IMR-90 (cell line): Measurements from ENCODE around the gene BHLHE23. TPM values are rescaled to one million over a fixed set of nuclear protein-coding genes. Genes with fewer than 3 reads are reported as not detected.

Source experiments
- ATAC-seq: fragments of 200-7000 bp; cut with Tn5 transposase; 2 replicates; pipeline ENCODE4 v1.9.1; 2020; ENCODE audit warnings: low read depth, mild to moderate bottlenecking, moderate library complexity
- BruUV-seq: library from RNA; stranded (reverse); fragments of 400-500 nt; replicated peaks from 2 replicates; lab custom pipeline; 2021; lab: Mats Ljungman, UMichigan
- CTCF ChIA-PET: fragments of 300-600 bp; formaldehyde crosslinking; extraction: SDS; loops from one replicate; lab custom pipeline; 2021; ENCODE audit warnings: antibody characterized with exemption; lab: Yijun Ruan, JAX
- POLR2A ChIA-PET: fragments of 300-600 bp; sonication (Branson Sonifier 250); formaldehyde crosslinking; loops from one replicate; lab custom pipeline; 2022; ENCODE audit warnings: antibody characterized with exemption; ENCODE audit not compliant: unreplicated experiment; lab: Charles Lee
- DNase-seq: peaks from one replicate; pipeline ENCODE4 v3.0.0; 2013
- H2AFZ ChIP-seq: replicated peaks from 2 replicates; pipeline ENCODE3; 2013; ENCODE audit warnings: low read length, mild to moderate bottlenecking; ENCODE audit not compliant: poor library complexity
- H2AK5ac ChIP-seq: 2 replicates; pipeline ENCODE4 v1.6.1; 2013; ENCODE audit warnings: low read depth, low read length, inconsistent platforms
- H2AK9ac ChIP-seq: replicated peaks from 2 replicates; pipeline ENCODE3; 2013; ENCODE audit warnings: mild to moderate bottlenecking, low read depth, low read length, moderate library complexity; ENCODE audit not compliant: poor library complexity
- H2BK120ac ChIP-seq: 2 replicates; pipeline ENCODE4 v1.6.1; 2013; ENCODE audit warnings: low read depth, low read length, inconsistent platforms
- H2BK15ac ChIP-seq: 3 replicates; pipeline ENCODE4 v1.6.1; 2013; ENCODE audit warnings: low read depth, low read length, inconsistent platforms
- H2BK20ac ChIP-seq: 2 replicates; pipeline ENCODE4 v1.6.1; 2013; ENCODE audit warnings: low read depth, mild to moderate bottlenecking, inconsistent platforms, low read length, moderate library complexity
- H2BK5ac ChIP-seq: 2 replicates; pipeline ENCODE4 v1.6.1; 2013; ENCODE audit warnings: mild to moderate bottlenecking, low read depth, low read length, inconsistent platforms; ENCODE audit not compliant: poor library complexity, severe bottlenecking
- H3K14ac ChIP-seq: replicated peaks from 2 replicates; pipeline ENCODE4 v1.6.1; 2013; ENCODE audit warnings: low read depth, low read length, inconsistent platforms
- H3K18ac ChIP-seq: 2 replicates; pipeline ENCODE4 v1.6.1; 2013; ENCODE audit warnings: low read depth, low read length, control low read depth
- H3K23ac ChIP-seq: 2 replicates; pipeline ENCODE4 v1.6.1; 2013; ENCODE audit warnings: low read depth, low read length, inconsistent platforms
- H3K27ac ChIP-seq: 2 replicates; pipeline ENCODE4 v1.5.1; 2013; ENCODE audit warnings: mild to moderate bottlenecking, control low read depth, low read length; ENCODE audit not compliant: insufficient read depth
- H3K27me3 ChIP-seq: 2 replicates; pipeline ENCODE4 v1.6.1; 2013; ENCODE audit warnings: low read length; ENCODE audit not compliant: control insufficient read depth, insufficient read depth
- H3K36me3 ChIP-seq: 2 replicates; pipeline ENCODE4 v1.6.1; 2013; ENCODE audit warnings: low read length, mixed read lengths; ENCODE audit not compliant: control insufficient read depth, insufficient read depth
- H3K4ac ChIP-seq: 2 replicates; pipeline ENCODE4 v1.6.1; 2013; ENCODE audit warnings: low read depth, low read length, inconsistent platforms
- H3K4me1 ChIP-seq: 2 replicates; pipeline ENCODE4 v1.6.1; 2013; ENCODE audit warnings: low read length, mixed read lengths; ENCODE audit not compliant: control insufficient read depth, insufficient read depth
- H3K4me2 ChIP-seq: 2 replicates; pipeline ENCODE4 v1.6.1; 2013; ENCODE audit warnings: low read depth, mild to moderate bottlenecking, control low read depth, low read length, moderate library complexity
- H3K4me3 ChIP-seq: 2 replicates; pipeline ENCODE4 v1.5.1; 2013; ENCODE audit warnings: low read depth, mild to moderate bottlenecking, control low read depth, low read length, moderate library complexity; ENCODE audit not compliant: insufficient read depth
- H3K56ac ChIP-seq: 2 replicates; pipeline ENCODE4 v1.6.1; 2013; ENCODE audit warnings: low read length, inconsistent platforms; ENCODE audit not compliant: insufficient read depth; ENCODE audit errors: extremely low read depth
- H3K79me1 ChIP-seq, 2 experiments: 2 replicates each; pipeline ENCODE4 v1.6.1; 2013; ENCODE audit warnings: low read length in 2 of 2, inconsistent platforms in 1 of 2, low read depth in 1 of 2
- H3K9ac ChIP-seq: 2 replicates; pipeline ENCODE4 v1.6.1; 2013; ENCODE audit warnings: low read depth, low read length, control low read depth
- H3K9me1 ChIP-seq: 2 replicates; pipeline ENCODE4 v1.6.1; 2013; ENCODE audit warnings: low read length, inconsistent platforms; ENCODE audit not compliant: insufficient read depth
- H3K9me3 ChIP-seq: 2 replicates; pipeline ENCODE4 v1.6.1; 2013; ENCODE audit warnings: low read length; ENCODE audit not compliant: control insufficient read depth, insufficient read depth
- H4K20me1 ChIP-seq: 2 replicates; pipeline ENCODE4 v1.6.1; 2013; ENCODE audit warnings: low read length, inconsistent platforms; ENCODE audit not compliant: insufficient read depth
- H4K5ac ChIP-seq: 2 replicates; pipeline ENCODE4 v1.6.1; 2013; ENCODE audit warnings: mild to moderate bottlenecking, low read depth, low read length, control low read depth
- H4K8ac ChIP-seq, 2 experiments: 2 replicates each; pipeline ENCODE4 v1.6.1; 2013; ENCODE audit warnings: low read depth in 2 of 2, low read length in 2 of 2, control low read depth in 1 of 2, inconsistent platforms in 1 of 2
- H4K91ac ChIP-seq: 2 replicates; pipeline ENCODE4 v1.6.1; 2013; ENCODE audit warnings: low read depth, low read length, inconsistent platforms; ENCODE audit not compliant: insufficient read depth
- FOS ChIP-seq: fragments of 150-350 bp; IDR thresholded peaks from 2 replicates; pipeline ENCODE4 v1.6.1; 2016; ENCODE audit warnings: low read depth, low read length
- MAFK ChIP-seq: IDR thresholded peaks from 2 replicates; pipeline ENCODE4 v1.6.1; 2012; ENCODE audit warnings: low read depth, low read length, improper control_type of control experiment
- MAZ ChIP-seq: IDR thresholded peaks from 2 replicates; pipeline ENCODE4 v1.6.1; 2012; ENCODE audit warnings: low read depth, mild to moderate bottlenecking, low read length, improper control_type of control experiment, moderate library complexity, borderline replicate concordance
- POLR2A ChIP-seq: IDR thresholded peaks from 2 replicates; pipeline ENCODE4 v1.6.1; 2012; ENCODE audit warnings: mild to moderate bottlenecking, low read depth, low read length
- RAD21 ChIP-seq: IDR thresholded peaks from 2 replicates; pipeline ENCODE4 v1.6.1; 2012; ENCODE audit warnings: low read length, improper control_type of control experiment
- RFX5 ChIP-seq: IDR thresholded peaks from 2 replicates; pipeline ENCODE4 v1.8.0; 2012; ENCODE audit warnings: low read depth, mild to moderate bottlenecking, low read length, moderate library complexity
- SMC3 ChIP-seq: fragments of 150-350 bp; IDR thresholded peaks from 2 replicates; pipeline ENCODE4 v1.6.1; 2016; ENCODE audit warnings: low read depth, mild to moderate bottlenecking, antibody characterized with exemption, low read length, moderate library complexity
- WGBS, 2 experiments: methylation state at CpG; one replicate each; pipeline versions ENCODE4 v1.1.5 to v1.1.7; 2013; ENCODE audit warnings: missing lambda C conversion rate in 2 of 2; ENCODE audit not compliant: insufficient read length in 1 of 2; ENCODE audit errors: extremely low coverage in 2 of 2; 5-methylcytosine and 5-hydroxymethylcytosine counted together
- dilution Hi-C: fragments of 300-500 bp; cut with HindIII; formaldehyde crosslinking; loops from one replicate; pipeline ENCODE4 v1.14.3; 2018; ENCODE audit warnings: low sequenced_read_pairs; ENCODE audit not compliant: unreplicated experiment
- in situ Hi-C: fragments of 300-500 bp; cut with MboI; formaldehyde crosslinking; loops from 3 replicates; pipeline ENCODE4 v1.14.3; 2019; ENCODE audit warnings: low sequenced_read_pairs, inconsistent platforms, mixed read lengths
- intact Hi-C: fragments of 100-400 bp; cut with micrococcal nuclease; formaldehyde crosslinking; loops from 2 replicates; pipeline ENCODE4 v1.10.0; 2022
- polyA plus RNA-seq, 3 experiments: library from polyadenylated mRNA; depleted of rRNA; stranded (reverse); fragments of >200 nt; gene quantifications; 2 replicates each; pipeline ENCODE4 v1.2.3, GENCODE V29; 2012; ENCODE audit warnings: low replicate concordance in 1 of 3
- total RNA-seq: library from RNA; depleted of rRNA; stranded (reverse); fragments of >200 nt; gene quantifications from 2 replicates; pipeline ENCODE4 v1.2.3, GENCODE V29; 2012
- TF ChIP-seq, protein P1 (sequence below): fragments of 150-350 bp; IDR thresholded peaks from 2 replicates; pipeline ENCODE4 v1.6.1; 2016; ENCODE audit warnings: low read depth, mild to moderate bottlenecking, low read length, moderate library complexity, borderline replicate concordance
- TF ChIP-seq, protein P2 (sequence below): conservative IDR thresholded peaks from 2 replicates; pipeline ENCODE4 v1.5.1; 2012; ENCODE audit warnings: mild to moderate bottlenecking, low read depth, low read length, improper control_type of control experiment

BHLHE23 gene
- total and polyA plus RNA-seq, 2 of the 4 experiments (the other 2 are of a cell fraction) = not detected

DNA sequence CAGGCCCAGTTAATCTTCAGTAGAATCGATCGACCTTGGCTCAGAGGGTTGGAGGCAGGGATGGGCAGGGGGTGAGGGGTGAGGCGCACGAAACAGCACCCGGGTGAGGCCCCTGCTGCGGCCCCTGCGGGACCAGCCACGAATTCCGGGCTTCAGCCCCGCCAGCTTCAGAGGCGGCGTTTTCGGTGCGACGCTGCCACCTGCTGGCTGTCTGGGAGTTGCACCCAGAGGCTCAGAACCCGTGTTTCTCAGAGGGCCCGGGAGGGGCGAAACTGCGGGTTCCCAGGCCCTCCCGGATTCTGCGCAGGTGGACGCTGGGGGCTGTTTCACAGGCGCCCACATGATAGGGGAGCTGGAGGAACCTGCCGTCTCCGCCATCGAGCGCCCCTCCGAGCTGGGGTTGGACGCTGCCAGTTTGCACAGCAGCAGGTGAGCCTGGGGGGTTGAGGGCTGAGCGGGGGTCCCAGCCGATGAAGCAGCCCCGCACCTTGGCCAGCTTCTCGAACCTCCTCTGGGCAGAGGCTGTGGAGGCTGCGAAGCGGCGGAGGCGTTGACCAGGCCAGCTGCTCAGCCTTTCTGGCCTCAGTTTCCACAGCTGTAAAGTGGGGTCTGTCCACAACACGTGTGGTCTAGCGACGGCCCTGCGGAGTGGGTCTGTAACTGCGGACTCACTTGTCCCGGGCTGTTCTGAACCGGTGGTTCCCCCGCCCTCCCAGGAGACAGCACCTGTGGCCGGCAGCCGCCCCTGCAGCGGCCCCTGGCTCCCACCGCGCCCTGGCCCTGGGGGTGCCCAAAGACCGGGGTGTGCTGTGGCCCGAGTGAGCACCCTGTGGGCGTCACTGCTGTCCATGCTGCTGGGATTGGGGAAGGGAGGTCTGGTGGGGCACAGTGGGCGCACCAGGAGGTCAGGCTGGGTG is 2.5 kb upstream of the BHLHE23 start:
- Histone ChIP-seq H2BK120ac (no peak overlapping the region), H2BK5ac (no peak overlapping the region), H2BK15ac (no peak overlapping the region), H3K9ac (no peak overlapping the region), H3K23ac (no peak overlapping the region), H3K27me3 (peaks cover 83% of the 10 kb centered on the region), H2AK5ac (no peak overlapping the region), H4K20me1 (0 out of 2 replicates have a peak, but pooled peaks cover 4% of the 10 kb centered on the region), H2BK20ac (no peak overlapping the region), H4K91ac (no peak overlapping the region), H3K14ac (no peak overlapping the region), H3K9me1 (no peaks in the 10 kb centered on the region), H3K18ac (no peak overlapping the region), H3K27ac (no peak overlapping the region), H3K4me2 (peak overlapping the region; percentile 27; the same call in 1 of the 2 replicates), H4K8ac (no peak overlapping the region), H3K4me3 (no peak overlapping the region), H3K9me3 (peaks cover 13% of the 10 kb centered on the region), H4K5ac (no peak overlapping the region), H3K79me1 (no peaks in the 10 kb centered on the region), H2AFZ (peak overlapping the region; percentile 47), H3K4ac (no peak overlapping the region), H3K4me1 (no peaks in the 10 kb centered on the region), H3K56ac (no peak overlapping the region), H3K36me3 (no peaks in the 10 kb centered on the region), H2AK9ac (no peak overlapping the region)
- TF ChIP-seq RAD21 (peak; percentile 95), MAFK (no peak), RFX5 (no peak), POLR2A (no peak), SMC3 (peak; percentile 93), MAZ (peak; percentile 57; the same call in 1 of the 2 replicates), FOS (no peak)
- TF ChIP-seq, protein P1, sequence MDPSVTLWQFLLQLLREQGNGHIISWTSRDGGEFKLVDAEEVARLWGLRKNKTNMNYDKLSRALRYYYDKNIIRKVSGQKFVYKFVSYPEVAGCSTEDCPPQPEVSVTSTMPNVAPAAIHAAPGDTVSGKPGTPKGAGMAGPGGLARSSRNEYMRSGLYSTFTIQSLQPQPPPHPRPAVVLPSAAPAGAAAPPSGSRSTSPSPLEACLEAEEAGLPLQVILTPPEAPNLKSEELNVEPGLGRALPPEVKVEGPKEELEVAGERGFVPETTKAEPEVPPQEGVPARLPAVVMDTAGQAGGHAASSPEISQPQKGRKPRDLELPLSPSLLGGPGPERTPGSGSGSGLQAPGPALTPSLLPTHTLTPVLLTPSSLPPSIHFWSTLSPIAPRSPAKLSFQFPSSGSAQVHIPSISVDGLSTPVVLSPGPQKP = no peak
- TF ChIP-seq, protein P2, sequence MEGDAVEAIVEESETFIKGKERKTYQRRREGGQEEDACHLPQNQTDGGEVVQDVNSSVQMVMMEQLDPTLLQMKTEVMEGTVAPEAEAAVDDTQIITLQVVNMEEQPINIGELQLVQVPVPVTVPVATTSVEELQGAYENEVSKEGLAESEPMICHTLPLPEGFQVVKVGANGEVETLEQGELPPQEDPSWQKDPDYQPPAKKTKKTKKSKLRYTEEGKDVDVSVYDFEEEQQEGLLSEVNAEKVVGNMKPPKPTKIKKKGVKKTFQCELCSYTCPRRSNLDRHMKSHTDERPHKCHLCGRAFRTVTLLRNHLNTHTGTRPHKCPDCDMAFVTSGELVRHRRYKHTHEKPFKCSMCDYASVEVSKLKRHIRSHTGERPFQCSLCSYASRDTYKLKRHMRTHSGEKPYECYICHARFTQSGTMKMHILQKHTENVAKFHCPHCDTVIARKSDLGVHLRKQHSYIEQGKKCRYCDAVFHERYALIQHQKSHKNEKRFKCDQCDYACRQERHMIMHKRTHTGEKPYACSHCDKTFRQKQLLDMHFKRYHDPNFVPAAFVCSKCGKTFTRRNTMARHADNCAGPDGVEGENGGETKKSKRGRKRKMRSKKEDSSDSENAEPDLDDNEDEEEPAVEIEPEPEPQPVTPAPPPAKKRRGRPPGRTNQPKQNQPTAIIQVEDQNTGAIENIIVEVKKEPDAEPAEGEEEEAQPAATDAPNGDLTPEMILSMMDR = peak; percentile 95
- WGBS, 2 experiments = 7% methylated on average over 29 of the region's 54 CpGs; no CpG with 5 or more reads in 1 of the 2 experiments
- DNase-seq = peak; percentile 42
- no TSS peak for BruUV-seq
- peak; percentile 96 for ATAC-seq
- intact Hi-C loops = loop anchor here (1.0 to 5.0 kb wide), 4 partner anchors 37 to 202 kb away; no protein-coding TSS in a partner anchor
- dilution Hi-C loops = no loop called here
- POLR2A ChIA-PET = no interaction called here
- in situ Hi-C loops = loop anchor here (25.0 kb wide), 1 partner anchor 322 kb away; no protein-coding TSS in a partner anchor
- CTCF ChIA-PET = interaction anchor here (1.0 to 1.9 kb wide), 3 partner anchors 37 to 141 kb away, joined by 3 to 12 read pairs (median 3); no protein-coding TSS in a partner anchor
